Measurements from ENCODE around the gene OSCAR. TPM values are rescaled to one million over a fixed set of nuclear protein-coding genes. Genes with fewer than 3 reads are reported as not detected.

Gene OSCAR
- total and polyA plus RNA-seq, 10 donors = 2.4 to 49.5 (median 17.7) TPM

Other genes starting within 250 kb of the OSCAR start
- gene MYADM, start 232.9 kb downstream of the OSCAR start, total RNA-seq = 100 to 1,000 TPM in 1 of 7 donors, 10 to 100 TPM in 6; 43.1 to 146 (median 57.7) TPM
- 10 to 100 TPM in 2 of 3 donors, 1 to 10 TPM in 1; 9.1 to 22.2 (median 12.1) TPM for gene MYADM, start 232.9 kb downstream of the OSCAR start, polyA plus RNA-seq
- under 1 TPM in 1 of 7 donors, not detected in 6; 0.17 TPM for gene PRKCG, start 218.6 kb downstream of the OSCAR start, total RNA-seq
- gene PRKCG, start 218.6 kb downstream of the OSCAR start, polyA plus RNA-seq = not detected
- not detected for gene CACNG7, start 191.5 kb downstream of the OSCAR start, total RNA-seq
- not detected for gene CACNG7, start 191.5 kb downstream of the OSCAR start, polyA plus RNA-seq
- gene CACNG8, start 137.9 kb downstream of the OSCAR start, total RNA-seq = under 1 TPM in 3 of 7 donors, not detected in 4; 0.03 to 0.11 (median 0.06) TPM
- under 1 TPM in 1 of 3 donors, not detected in 2; 0.02 TPM for gene CACNG8, start 137.9 kb downstream of the OSCAR start, polyA plus RNA-seq
- not detected for gene CACNG6, start 109.2 kb downstream of the OSCAR start, total RNA-seq
- not detected for gene CACNG6, start 109.2 kb downstream of the OSCAR start, polyA plus RNA-seq
- gene VSTM1, start 36.9 kb downstream of the OSCAR start, total RNA-seq = 10 to 100 TPM in 2 of 7 donors, 1 to 10 TPM in 4, not detected in 1; 2.8 to 13.3 (median 7.3) TPM
- gene VSTM1, start 36.9 kb downstream of the OSCAR start, polyA plus RNA-seq = under 1 TPM; 0.32 to 0.70 (median 0.41) TPM
- gene TARM1, start 19.4 kb downstream of the OSCAR start, total RNA-seq = 1 to 10 TPM in 1 of 7 donors, not detected in 6; 1.5 TPM
- not detected for gene TARM1, start 19.4 kb downstream of the OSCAR start, polyA plus RNA-seq
- gene NDUFA3, start 2.1 kb upstream of the OSCAR start, total RNA-seq = 100 to 1,000 TPM in 1 of 7 donors, 10 to 100 TPM in 6; 14.5 to 109 (median 73.5) TPM
- 100 to 1,000 TPM; 162 to 197 (median 185) TPM for gene NDUFA3, start 2.1 kb upstream of the OSCAR start, polyA plus RNA-seq
- 10 to 100 TPM; 16.5 to 22.7 (median 20.1) TPM for gene TFPT, start 14.9 kb upstream of the OSCAR start, total RNA-seq
- 10 to 100 TPM; 24.8 to 36.5 (median 28.8) TPM for gene TFPT, start 14.9 kb upstream of the OSCAR start, polyA plus RNA-seq
- gene PRPF31, start 15.0 kb upstream of the OSCAR start, total RNA-seq = 10 to 100 TPM; 34.7 to 57.0 (median 48.1) TPM
- gene PRPF31, start 15.0 kb upstream of the OSCAR start, polyA plus RNA-seq = 10 to 100 TPM; 45.5 to 66.2 (median 59.1) TPM
- gene CNOT3, start 37.0 kb upstream of the OSCAR start, total RNA-seq = 10 to 100 TPM; 40.7 to 56.1 (median 48.2) TPM
- gene CNOT3, start 37.0 kb upstream of the OSCAR start, polyA plus RNA-seq = 10 to 100 TPM; 17.7 to 34.3 (median 24.6) TPM
- gene LENG1, start 58.9 kb upstream of the OSCAR start, total RNA-seq = 10 to 100 TPM in 2 of 7 donors, 1 to 10 TPM in 5; 7.5 to 12.1 (median 9.0) TPM
- 10 to 100 TPM in 1 of 3 donors, 1 to 10 TPM in 2; 7.4 to 14.6 (median 9.1) TPM for gene LENG1, start 58.9 kb upstream of the OSCAR start, polyA plus RNA-seq
- 1 to 10 TPM in 3 of 7 donors, under 1 TPM in 2, not detected in 2; 0.51 to 4.0 (median 1.0) TPM for gene TMC4, start 72.4 kb upstream of the OSCAR start, total RNA-seq
- gene TMC4, start 72.4 kb upstream of the OSCAR start, polyA plus RNA-seq = under 1 TPM; 0.12 to 0.86 (median 0.22) TPM
- 100 to 1,000 TPM in 3 of 7 donors, 10 to 100 TPM in 4; 65.1 to 208 (median 85.9) TPM for gene MBOAT7, start 88.8 kb upstream of the OSCAR start, total RNA-seq
- gene MBOAT7, start 88.8 kb upstream of the OSCAR start, polyA plus RNA-seq = 10 to 100 TPM; 12.0 to 19.4 (median 14.7) TPM
- 100 to 1,000 TPM in 1 of 7 donors, 10 to 100 TPM in 6; 32.2 to 109 (median 45.5) TPM for gene TSEN34, start 90.5 kb upstream of the OSCAR start, total RNA-seq
- gene TSEN34, start 90.5 kb upstream of the OSCAR start, polyA plus RNA-seq = 10 to 100 TPM; 25.5 to 45.2 (median 37.5) TPM
- gene RPS9, start 100.1 kb upstream of the OSCAR start, total RNA-seq = 1,000 to 10,000 TPM; 1,182 to 2,757 (median 1,587) TPM
- gene RPS9, start 100.1 kb upstream of the OSCAR start, polyA plus RNA-seq = 1,000 to 10,000 TPM; 6,196 to 7,306 (median 6,994) TPM
- 100 to 1,000 TPM in 3 of 7 donors, 10 to 100 TPM in 4; 61.5 to 443 (median 97.5) TPM for gene LILRB3, start 122.2 kb upstream of the OSCAR start, total RNA-seq
- 10 to 100 TPM in 2 of 3 donors, 1 to 10 TPM in 1; 6.4 to 24.6 (median 22.5) TPM for gene LILRB3, start 122.2 kb upstream of the OSCAR start, polyA plus RNA-seq
- 10 to 100 TPM; 21.5 to 77.5 (median 38.3) TPM for gene LILRA6, start 142.0 kb upstream of the OSCAR start, total RNA-seq
- 1 to 10 TPM; 1.2 to 8.2 (median 6.7) TPM for gene LILRA6, start 142.0 kb upstream of the OSCAR start, polyA plus RNA-seq
- gene LILRB5, start 156.5 kb upstream of the OSCAR start, total RNA-seq = 100 to 1,000 TPM in 1 of 7 donors, 10 to 100 TPM in 6; 38.9 to 112 (median 79.6) TPM
- 10 to 100 TPM in 2 of 3 donors, 1 to 10 TPM in 1; 3.8 to 41.2 (median 23.9) TPM for gene LILRB5, start 156.5 kb upstream of the OSCAR start, polyA plus RNA-seq
- 100 to 1,000 TPM in 3 of 7 donors, 10 to 100 TPM in 4; 52.9 to 209 (median 94.5) TPM for gene LILRB2, start 180.3 kb upstream of the OSCAR start, total RNA-seq
- 10 to 100 TPM; 10.2 to 26.0 (median 23.8) TPM for gene LILRB2, start 180.3 kb upstream of the OSCAR start, polyA plus RNA-seq
- gene LILRA5, start 212.4 kb upstream of the OSCAR start, total RNA-seq = 100 to 1,000 TPM in 2 of 7 donors, 10 to 100 TPM in 5; 43.3 to 262 (median 79.9) TPM
- gene LILRA5, start 212.4 kb upstream of the OSCAR start, polyA plus RNA-seq = 10 to 100 TPM; 16.3 to 53.6 (median 34.5) TPM
- 10 to 100 TPM; 11.5 to 61.1 (median 17.5) TPM for gene LILRA4, start 238.4 kb upstream of the OSCAR start, total RNA-seq
- 10 to 100 TPM; 32.1 to 80.9 (median 39.8) TPM for gene LILRA4, start 238.4 kb upstream of the OSCAR start, polyA plus RNA-seq